Stimulated activated CD8-positive, alpha-beta memory T cell treated with anti-CD3 and anti-CD28 coated beads, Interleukin-12 subunit alpha, Interleukin-12 subunit beta, amount 100 ng/mL, for 24 hours (primary cell): ENCODE measurements around the gene ARNT2.

ENCODE experiments used
- DNase-seq: peaks from one replicate; pipeline ENCODE4 v3.0.0-alpha.2; 2020; ENCODE audit errors: extremely low read depth

The ARNT2 gene

GRCh38 chr15:80514071-80514780 is 110.0 kb downstream of the ARNT2 start:
- no peak for DNase-seq

DNA sequence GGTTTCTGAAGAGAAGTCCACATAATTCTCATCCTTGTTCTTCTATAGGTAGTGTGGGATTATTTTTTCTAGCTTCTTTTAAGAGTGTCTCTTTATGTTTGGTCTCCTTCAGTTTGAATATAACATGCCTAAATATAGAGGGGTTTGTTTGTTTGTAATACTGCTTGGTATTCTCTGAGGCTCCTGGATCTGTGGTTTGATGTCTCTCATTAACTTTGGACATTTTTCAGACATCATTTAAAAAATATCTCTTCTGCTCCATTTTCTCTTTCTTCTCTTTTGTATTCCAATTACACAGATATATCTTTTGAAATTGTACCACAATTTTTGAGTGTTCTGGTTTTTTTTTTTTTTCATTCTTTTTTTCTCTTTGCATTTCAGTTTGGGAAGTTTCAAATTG is 113.1 kb downstream of the ARNT2 start:
- no peak for DNase-seq

DNA sequence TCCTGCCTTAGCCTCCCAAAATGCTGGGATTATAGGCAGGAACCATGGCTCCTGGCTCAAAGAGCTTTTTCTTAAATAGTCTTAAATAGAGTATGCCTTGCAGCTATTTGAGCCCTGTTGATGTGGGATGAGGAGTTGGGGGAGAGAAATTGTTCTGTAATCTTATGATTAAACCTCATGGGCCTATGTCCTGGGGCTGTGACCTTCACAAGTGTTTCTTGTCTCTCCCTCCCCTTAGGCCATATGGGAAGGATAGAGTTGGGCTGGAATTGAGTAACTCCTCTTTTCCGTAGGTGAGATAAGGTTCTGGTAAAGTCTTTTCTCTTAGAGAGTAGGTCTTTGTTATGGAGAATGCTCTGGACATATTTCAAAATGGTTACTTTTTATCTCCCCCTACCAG is 114.3 kb downstream of the ARNT2 start:
- DNase-seq, result no peak

DNA sequence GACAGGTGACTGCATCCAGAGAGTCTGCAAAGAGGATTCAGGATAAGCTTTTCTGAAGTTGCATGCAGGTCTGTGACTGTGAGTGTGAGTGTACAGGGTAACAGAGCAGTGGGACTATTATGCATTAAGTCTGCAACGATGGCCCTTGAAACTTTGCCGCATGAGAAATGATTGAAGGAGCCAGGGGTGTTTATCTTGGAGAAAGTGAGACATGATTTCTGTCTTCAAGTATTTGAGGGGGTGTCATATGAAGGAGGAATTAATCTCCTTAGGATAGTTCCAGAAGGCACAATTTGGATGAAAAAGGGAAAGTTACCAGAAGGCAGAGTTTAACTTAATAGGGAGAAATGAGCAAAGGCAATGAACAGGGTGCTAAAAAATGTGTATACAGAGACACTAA is 119.6 kb downstream of the ARNT2 start:
- DNase-seq, result no peak

DNA sequence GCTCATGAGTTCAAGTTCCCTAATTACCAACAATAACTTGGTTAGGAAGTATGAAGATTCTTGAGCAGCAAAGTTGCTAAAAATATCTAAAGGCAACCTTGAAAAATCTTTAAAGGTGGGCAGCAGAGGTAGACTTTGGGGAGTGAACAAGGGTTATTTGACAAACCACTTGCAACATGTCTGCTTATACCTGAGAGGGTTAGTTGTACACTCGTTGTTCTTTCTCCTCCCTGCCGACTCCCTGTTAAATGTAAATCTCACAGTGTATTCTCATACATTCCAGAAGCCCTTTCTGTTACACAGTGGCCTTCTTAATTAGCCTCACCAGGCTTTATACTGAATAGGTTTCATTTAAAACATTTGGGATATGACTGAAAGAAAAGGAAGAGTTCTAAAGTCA is 121.7 kb downstream of the ARNT2 start:
- no peak for DNase-seq

DNA sequence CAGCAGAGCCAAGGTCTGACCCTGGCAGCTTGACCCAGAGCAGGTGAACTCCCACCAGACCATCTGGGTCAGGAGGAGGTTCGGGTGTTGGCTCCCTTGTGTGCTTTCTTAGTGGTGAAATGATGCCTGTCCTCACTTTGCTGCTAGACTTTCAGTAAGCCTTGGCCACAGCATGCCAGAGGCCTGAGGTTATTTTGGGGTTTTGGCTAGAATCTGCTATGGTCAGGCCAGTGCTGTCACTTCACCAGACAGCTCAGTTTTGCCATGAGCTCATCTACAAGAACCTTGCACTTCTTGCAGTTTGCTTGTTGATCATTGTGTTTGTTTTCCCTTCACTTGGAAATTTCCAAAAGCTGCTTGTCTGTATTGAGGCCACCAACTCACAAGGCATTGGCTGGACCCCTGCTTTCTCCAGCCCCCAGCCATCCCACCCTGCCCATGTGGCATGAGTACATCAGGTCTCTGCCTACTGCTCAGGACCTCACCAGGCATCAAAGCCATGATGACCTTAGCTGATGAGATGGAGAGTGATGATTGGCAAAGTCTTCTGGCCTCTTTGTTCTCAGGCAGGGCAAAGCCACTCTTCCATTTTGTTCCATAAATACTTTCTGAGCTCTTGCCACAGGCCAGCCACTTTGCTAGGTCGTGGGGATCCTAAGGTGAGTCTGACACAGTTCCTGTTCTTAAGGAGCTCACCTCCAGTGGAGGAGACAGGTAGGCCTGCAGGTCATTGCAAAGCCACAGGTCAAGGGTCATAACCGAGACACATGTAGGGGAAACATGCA is 122.6 kb downstream of the ARNT2 start:
- no peak for DNase-seq

- no peak for DNase-seq
Measured at GRCh38 chr15:80527406-80527805, 123.2 kb downstream of the ARNT2 start.

DNA sequence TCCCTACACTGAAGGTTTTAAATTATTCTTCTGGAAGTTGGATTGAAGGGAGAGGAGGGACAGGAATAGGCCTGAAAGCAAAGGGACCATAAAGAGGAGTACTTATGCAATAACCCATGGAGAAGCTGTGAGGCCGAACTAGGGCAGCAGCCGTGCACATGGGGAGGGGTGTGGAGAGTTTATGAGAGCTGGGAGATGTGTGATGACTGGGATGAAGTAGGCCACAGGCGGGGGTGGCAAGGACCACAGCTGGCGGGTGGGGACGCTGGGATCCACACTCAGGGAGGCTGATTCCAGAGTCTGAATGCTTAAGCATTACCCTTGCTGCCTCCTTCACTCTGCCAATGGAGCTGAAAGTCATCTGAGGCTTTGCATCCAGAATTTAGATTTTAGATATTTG is 123.8 kb downstream of the ARNT2 start:
- DNase-seq, result no peak

DNA sequence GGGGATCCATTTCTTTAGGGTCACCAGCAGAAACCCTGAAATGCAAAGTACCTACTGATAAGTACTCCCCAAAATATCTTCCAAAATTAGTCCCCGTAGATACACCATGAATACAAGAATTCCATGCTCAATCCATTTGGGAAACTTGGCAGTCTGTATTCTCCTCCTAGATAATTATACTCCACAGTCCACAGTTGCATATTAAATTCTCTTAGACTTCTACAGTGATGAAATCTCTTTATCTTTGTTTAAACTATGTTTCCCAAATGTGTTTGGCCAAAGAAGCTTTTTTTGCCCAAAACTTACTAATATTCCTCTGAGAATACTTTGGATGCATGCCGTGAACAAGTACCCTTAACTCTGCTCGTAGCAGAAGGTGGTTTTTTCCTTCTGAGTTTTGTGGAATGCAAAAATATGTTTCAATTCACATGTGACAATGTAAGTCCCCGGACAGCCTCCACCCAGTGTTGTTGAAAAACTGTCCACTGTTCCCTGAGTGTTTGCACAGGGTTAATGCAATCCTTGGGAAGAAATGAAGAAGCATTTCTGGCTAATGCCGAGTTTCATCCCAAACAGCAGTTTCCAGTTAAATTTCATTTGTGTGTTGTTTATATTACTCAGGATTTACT is 126.7 kb downstream of the ARNT2 start:
- DNase-seq, result no peak

GRCh38 chr15:80531388-80531787 is 127.2 kb downstream of the ARNT2 start:
- DNase-seq, result no peak

- DNase-seq, result no peak
Measured at GRCh38 chr15:80531796-80532195, 127.6 kb downstream of the ARNT2 start.

DNA sequence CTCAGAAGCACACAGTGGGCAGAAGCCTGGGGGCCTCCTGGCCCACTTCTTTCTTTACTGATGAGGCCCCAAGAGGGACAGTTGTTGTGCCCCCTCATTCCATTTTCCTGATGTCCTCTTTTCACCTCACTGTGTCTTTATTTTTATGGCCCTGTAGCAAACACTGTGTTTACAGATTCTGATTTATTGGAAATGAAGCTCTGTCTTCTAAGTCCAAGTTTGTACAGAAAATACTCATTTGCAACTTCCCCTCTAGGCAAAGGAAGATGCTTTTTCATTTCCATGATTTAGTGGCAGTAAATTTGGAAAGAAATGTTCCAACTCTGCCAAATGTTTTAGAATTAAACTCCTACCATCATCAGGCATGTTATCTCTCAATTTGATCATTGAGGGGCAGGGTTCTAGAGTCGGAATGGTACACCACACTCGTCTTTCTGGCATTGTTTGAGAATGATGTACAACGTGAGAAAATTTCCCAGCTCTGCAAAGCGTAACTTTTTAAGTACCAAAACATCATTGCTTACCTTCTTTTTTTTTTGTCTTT is 129.7 kb downstream of the ARNT2 start:
- no peak for DNase-seq

DNA sequence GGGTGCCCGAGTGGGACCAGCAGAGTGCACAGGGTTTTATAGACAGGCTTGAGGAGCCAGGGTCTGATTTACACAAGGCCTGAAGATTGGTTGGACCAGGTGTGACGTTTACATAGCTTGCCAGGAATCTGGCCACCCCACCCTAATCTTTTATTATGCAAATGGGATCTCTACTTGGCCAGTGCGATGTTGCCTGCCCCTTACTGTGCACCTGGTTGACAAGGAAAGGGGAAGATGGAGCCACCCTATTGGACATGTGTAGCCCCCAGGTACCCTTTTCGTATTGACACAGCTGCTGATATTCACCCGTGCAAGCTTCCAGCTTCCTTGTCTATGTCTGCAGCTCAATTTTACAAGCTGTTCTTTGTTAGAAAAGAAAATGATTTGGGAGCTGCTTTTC is 132.0 kb downstream of the ARNT2 start:
- no peak for DNase-seq

GRCh38 chr15:80536716-80537115 is 132.5 kb downstream of the ARNT2 start:
- DNase-seq, result no peak

- DNase-seq, result no peak
Measured at GRCh38 chr15:80545078-80545477, 140.9 kb downstream of the ARNT2 start.

DNA sequence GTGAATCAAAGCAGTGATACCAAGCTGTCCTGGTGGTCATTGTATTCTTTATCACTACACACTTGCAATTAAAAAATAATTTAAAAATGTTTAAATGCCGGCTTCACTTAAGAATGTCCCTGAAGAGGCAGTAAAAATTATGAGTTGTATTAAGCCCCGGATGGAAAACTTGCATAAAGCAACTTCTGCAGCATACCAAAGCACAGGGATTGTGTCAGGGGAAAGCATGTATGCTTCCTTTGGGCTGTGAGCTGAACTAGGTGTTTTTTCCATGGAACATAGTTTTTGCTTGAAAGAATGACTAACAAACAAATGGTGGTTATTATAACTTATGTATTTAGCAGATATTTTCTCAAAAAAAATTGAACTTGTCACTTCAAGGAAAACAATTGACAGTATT is 143.1 kb downstream of the ARNT2 start:
- no peak for DNase-seq

GRCh38 chr15:80549191-80549590 is 145.0 kb downstream of the ARNT2 start:
- no peak for DNase-seq

GRCh38 chr15:80549654-80550053 is 145.5 kb downstream of the ARNT2 start:
- DNase-seq, result no peak

- DNase-seq, result no peak
Measured at GRCh38 chr15:80550219-80550907, 146.2 kb downstream of the ARNT2 start.

- no peak for DNase-seq
Measured at GRCh38 chr15:80550908-80551260, 146.7 kb downstream of the ARNT2 start.

DNA sequence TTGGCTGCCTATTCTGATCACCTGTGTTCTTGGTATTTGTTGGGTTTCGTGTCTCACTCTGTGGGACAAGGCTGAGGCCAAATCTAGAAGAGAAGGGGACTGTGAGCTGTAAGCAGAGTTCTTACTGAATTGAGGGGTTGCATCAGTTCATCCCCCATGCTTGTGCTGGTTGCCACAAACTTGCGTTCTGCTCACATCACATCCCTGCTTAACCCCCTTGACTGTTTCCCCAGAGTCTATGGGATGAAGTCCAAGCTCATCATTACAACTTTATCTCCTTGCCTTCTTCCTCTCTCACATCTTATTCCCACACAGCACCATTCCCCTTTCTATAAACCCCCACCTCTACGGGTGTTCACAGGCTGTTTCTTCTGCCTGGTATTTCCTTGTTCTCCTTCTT is 147.2 kb downstream of the ARNT2 start:
- no peak for DNase-seq

GRCh38 chr15:80554560-80554959 is 150.4 kb downstream of the ARNT2 start:
- no peak for DNase-seq
